Thyroid gland (tissue), 4 donors: ENCODE results near the gene TMEM30A. TPM values are rescaled to one million over a fixed set of nuclear protein-coding genes. Genes with fewer than 3 reads are reported as not detected.

Experiments used
- DNase-seq, 2 donors: peaks; one replicate each; pipeline ENCODE4 v3.0.0-alpha.2; 2019
- H3K27ac ChIP-seq, 3 donors: fragments of 200-600 bp; sonication (generic); 1 replicate in 2 of 3; 2 replicates in 1 of 3; pipeline ENCODE4 v1.5.1; 2016 to 2019; ENCODE audit warnings: mild to moderate bottlenecking in 1 of 3, moderate library complexity in 1 of 3
- H3K27me3 ChIP-seq: fragments of 200-600 bp; sonication (generic); one replicate; pipeline ENCODE4 v1.5.1; 2019
- H3K36me3 ChIP-seq, 2 donors: fragments of 200-600 bp; sonication (generic); one replicate each; pipeline ENCODE4 v1.5.1; 2016 to 2019
- H3K4me1 ChIP-seq, 2 donors: fragments of 200-600 bp; sonication (generic); one replicate each; pipeline ENCODE4 v1.5.1; 2017 to 2019
- H3K4me3 ChIP-seq, 3 donors: fragments of 200-600 bp; sonication (generic); replicated peaks in 1 of 3; 1 replicate in 2 of 3; 2 replicates in 1 of 3; pipeline ENCODE4 v1.5.1; 2016; ENCODE audit warnings: mild to moderate bottlenecking in 1 of 3
- H3K9me3 ChIP-seq: fragments of 200-600 bp; sonication (generic); one replicate; pipeline ENCODE4 v1.5.1; 2017
- CTCF ChIP-seq, 6 experiments: fragments of 200-600 bp in 3 of 6; fragments of 450-650 bp in 3 of 6; sonication (generic) in 3 of 6; IDR thresholded peaks; one replicate each; pipeline ENCODE4 v1.5.1; 2016 to 2019; ENCODE audit warnings: antibody characterized with exemption in 6 of 6, mild to moderate bottlenecking in 2 of 6, inconsistent platforms in 1 of 6, moderate library complexity in 1 of 6
- POLR2A ChIP-seq, 2 donors: fragments of 450-650 bp; IDR thresholded peaks; one replicate each; pipeline ENCODE4 v1.6.1; 2017; ENCODE audit warnings: antibody characterized with exemption in 2 of 2, mild to moderate bottlenecking in 2 of 2, moderate library complexity in 1 of 2
- WGBS, 2 donors: methylation state at CpG; one replicate each; pipeline ENCODE4 v1.1.5; 2017; 5-methylcytosine and 5-hydroxymethylcytosine counted together
- intact Hi-C: fragments of 100-400 bp; cut with DNase I; formaldehyde crosslinking; loops from one replicate; pipeline ENCODE4 v1.15.1; 2023
- total RNA-seq, 4 donors: library from RNA; depleted of rRNA; stranded (reverse); fragments of >200 nt; gene quantifications; one replicate each; pipeline ENCODE4 v1.2.3, GENCODE V29; 2016

TMEM30A gene
- total RNA-seq, 4 donors from 2014 or later: 82.0 to 142 (median 103) TPM

GRCh38 chr6:75301537-75301936 lies 16.9 kb upstream of the TMEM30A start:
- Histone ChIP-seq H3K36me3 (no peaks in the 10 kb centered on the region), H3K9me3 (no peaks in the 10 kb centered on the region), H3K27me3 (no peaks in the 10 kb centered on the region), H3K27ac (no peak overlapping the region), H3K4me1 (no peaks in the 10 kb centered on the region), H3K4me3 (no peak overlapping the region)
- intact Hi-C loops: no loop called here
- DNase-seq: no peak
- TF ChIP-seq POLR2A (IDR thresholded peaks at IDR 0.05): no peak
- no peak for TF ChIP-seq CTCF (IDR thresholded peaks at IDR 0.05)

- TF ChIP-seq CTCF (IDR thresholded peaks at IDR 0.05) (no peak), POLR2A (IDR thresholded peaks at IDR 0.05) (no peak)
- H3K9me3 ChIP-seq: no peaks in the 10 kb centered on the region
- WGBS, 2 donors: 95 to 97% methylated on average over 2 of the region's 2 CpGs
- no peaks in the 10 kb centered on the region for H3K27me3 ChIP-seq
- intact Hi-C loops: no loop called here
- H3K4me3 ChIP-seq: no peak overlapping the region
- no peak overlapping the region for H3K27ac ChIP-seq
- H3K4me1 ChIP-seq: no peaks in the 10 kb centered on the region
- no peaks in the 10 kb centered on the region for H3K36me3 ChIP-seq
- DNase-seq: no peak
Measured at GRCh38 chr6:75301088-75301487, 16.5 kb upstream of the TMEM30A start.

- DNase-seq: no peak
- Histone ChIP-seq H3K36me3 (no peaks in the 10 kb centered on the region), H3K4me3 (no peak overlapping the region), H3K4me1 (no peaks in the 10 kb centered on the region), H3K27me3 (no peaks in the 10 kb centered on the region), H3K9me3 (no peaks in the 10 kb centered on the region), H3K27ac (no peak overlapping the region)
- intact Hi-C loops: no loop called here
- WGBS, 2 donors: 0 to 35% methylated on average over 1 of the region's 1 CpG
- TF ChIP-seq CTCF (IDR thresholded peaks at IDR 0.05): no peak
- TF ChIP-seq POLR2A (IDR thresholded peaks at IDR 0.05): no peak
Measured at GRCh38 chr6:75300531-75300855, 15.9 kb upstream of the TMEM30A start.

GRCh38 chr6:75299801-75300530 lies 15.4 kb upstream of the TMEM30A start:
- intact Hi-C loops: loop anchor here (5.0 kb wide), 1 partner anchor 227 kb away; no protein-coding TSS in a partner anchor
- no peak for DNase-seq
- TF ChIP-seq CTCF (IDR thresholded peaks at IDR 0.05) (no peak), POLR2A (IDR thresholded peaks at IDR 0.05) (no peak)
- Histone ChIP-seq H3K27ac (no peak overlapping the region), H3K4me1 (no peaks in the 10 kb centered on the region), H3K27me3 (no peaks in the 10 kb centered on the region), H3K36me3 (no peaks in the 10 kb centered on the region), H3K4me3 (no peak overlapping the region), H3K9me3 (no peaks in the 10 kb centered on the region)
- 75 to 78% methylated on average over 2 of the region's 2 CpGs for WGBS, 2 donors

GRCh38 chr6:75296811-75297779 lies 12.5 kb upstream of the TMEM30A start:
- Histone ChIP-seq H3K27me3 (no peaks in the 10 kb centered on the region), H3K4me1 (no peaks in the 10 kb centered on the region), H3K4me3 (no peak overlapping the region), H3K9me3 (no peaks in the 10 kb centered on the region), H3K36me3 (no peaks in the 10 kb centered on the region), H3K27ac (no peak overlapping the region)
- intact Hi-C loops: loop anchor here (5.0 kb wide), 1 partner anchor 230 kb away; no protein-coding TSS in a partner anchor
- TF ChIP-seq CTCF (IDR thresholded peaks at IDR 0.05) (peak; percentile 43 to 71 (median 64)), POLR2A (IDR thresholded peaks at IDR 0.05) (no peak)
- 6% methylated on average over 3 of the region's 3 CpGs for WGBS, 2 donors
- no peak for DNase-seq
